Activated naive CD4-positive, alpha-beta T cell treated with anti-CD3 and anti-CD28 coated beads for 36 hours (primary cell): ENCODE data around the gene FLNA. TPM values are rescaled to one million over a fixed set of nuclear protein-coding genes. Genes with fewer than 3 reads are reported as not detected.

ENCODE experiments used
- total RNA-seq, 2 experiments: library from RNA; stranded (reverse); gene quantifications; one replicate each; pipeline ENCODE4 v1.2.3, GENCODE V29; 2021

Gene FLNA
- total RNA-seq, 2 experiments from 2014 or later: 398 to 404 TPM

Other genes with a start within 250 kb of the FLNA start
- not detected for gene OPN1LW, start 230.4 kb downstream of the FLNA start, total RNA-seq
- gene OPN1MW, start 192.0 kb downstream of the FLNA start, total RNA-seq: not detected
- not detected for gene OPN1MW2, start 154.9 kb downstream of the FLNA start, total RNA-seq
- gene OPN1MW3, start 117.1 kb downstream of the FLNA start, total RNA-seq: not detected
- gene TEX28, start 79.5 kb downstream of the FLNA start, total RNA-seq: not detected
- not detected for gene TKTL1, start 78.8 kb downstream of the FLNA start, total RNA-seq
- gene EMD, start 4.7 kb upstream of the FLNA start, total RNA-seq: 10 to 100 TPM; 62.7 to 70.0 TPM
- 1,000 to 10,000 TPM; 3,331 to 3,466 TPM for gene RPL10, start 23.7 kb upstream of the FLNA start, total RNA-seq
- gene DNASE1L1, start 34.6 kb upstream of the FLNA start, total RNA-seq: 1 to 10 TPM; 7.9 to 9.0 TPM
- 10 to 100 TPM; 63.7 to 66.5 TPM for gene TAFAZZIN, start 36.9 kb upstream of the FLNA start, total RNA-seq
- gene ATP6AP1, start 54.0 kb upstream of the FLNA start, total RNA-seq: 10 to 100 TPM; 20.3 to 21.1 TPM
- gene GDI1, start 62.5 kb upstream of the FLNA start, total RNA-seq: 10 to 100 TPM; 93.6 to 96.9 TPM
- 10 to 100 TPM; 39.7 to 43.7 TPM for gene FAM50A, start 69.5 kb upstream of the FLNA start, total RNA-seq
- 1 to 10 TPM; 5.9 to 7.6 TPM for gene PLXNA3, start 83.6 kb upstream of the FLNA start, total RNA-seq
- 10 to 100 TPM; 42.3 to 42.8 TPM for gene LAGE3, start 104.6 kb upstream of the FLNA start, total RNA-seq
- gene UBL4A, start 112.0 kb upstream of the FLNA start, total RNA-seq: 10 to 100 TPM; 37.4 to 38.2 TPM
- 1 to 10 TPM; 6.7 to 6.9 TPM for gene SLC10A3, start 116.0 kb upstream of the FLNA start, total RNA-seq
- 10 to 100 TPM; 17.8 to 21.4 TPM for gene FAM3A, start 141.6 kb upstream of the FLNA start, total RNA-seq
- gene G6PD, start 172.2 kb upstream of the FLNA start, total RNA-seq: 10 to 100 TPM; 63.7 to 64.4 TPM
- gene IKBKG, start 173.0 kb upstream of the FLNA start, total RNA-seq: 10 to 100 TPM; 42.2 to 42.6 TPM
- gene CTAG1A, start 210.5 kb upstream of the FLNA start, total RNA-seq: not detected
- not detected for gene CTAG1B, start 244.6 kb upstream of the FLNA start, total RNA-seq